NT2/D1 (cell line): ENCODE measurements around the gene NME5.

Experiments used
- YY1 ChIP-seq: IDR thresholded peaks from 2 replicates; pipeline ENCODE4 v1.6.1; 2011; ENCODE audit not compliant: insufficient read length, insufficient read depth
- ZNF274 ChIP-seq: IDR thresholded peaks from 2 replicates; pipeline ENCODE4 v1.6.1; 2011; ENCODE audit warnings: mild to moderate bottlenecking, low read depth, low read length

DNA sequence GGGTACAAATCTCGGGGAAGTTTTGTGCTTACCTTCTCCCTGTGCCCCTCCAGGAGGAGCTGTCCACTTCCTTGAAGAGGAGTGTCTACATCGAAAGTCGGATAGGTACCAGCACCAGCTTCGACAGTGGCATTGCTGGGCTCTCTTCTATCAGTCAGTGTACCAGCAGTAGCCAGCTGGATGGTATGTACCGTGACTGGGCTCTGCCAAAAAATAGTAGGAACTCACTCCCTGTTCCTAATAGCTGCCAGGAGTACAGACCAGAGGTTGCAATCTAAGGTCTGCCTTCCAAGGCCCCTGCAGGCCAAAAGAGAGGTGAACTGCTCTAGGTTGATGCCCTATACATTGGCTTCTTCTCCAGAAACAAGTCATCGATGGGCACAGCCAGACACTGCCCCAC, 43.6 kb upstream of the NME5 start:
- TF ChIP-seq YY1: no peak
- TF ChIP-seq ZNF274: no peak
